HG02852 (cell line): ENCODE measurements around the gene ZFP62.
A peak's percentile ranks its signal among the peaks of the same experiment; 100 is the strongest.
"Not testable (repeated sequence)": the region's sequence is repeated elsewhere in the genome, so short reads cannot be mapped to it uniquely, and the experiment has no call there.

Experiments used
- ATAC-seq: cut with Tn5 transposase; IDR thresholded peaks from one replicate; pipeline ENCODE4 v1.9.1; 2021; ENCODE audit warnings: mild to moderate bottlenecking, moderate library complexity; ENCODE audit not compliant: unreplicated experiment

Gene ZFP62

DNA sequence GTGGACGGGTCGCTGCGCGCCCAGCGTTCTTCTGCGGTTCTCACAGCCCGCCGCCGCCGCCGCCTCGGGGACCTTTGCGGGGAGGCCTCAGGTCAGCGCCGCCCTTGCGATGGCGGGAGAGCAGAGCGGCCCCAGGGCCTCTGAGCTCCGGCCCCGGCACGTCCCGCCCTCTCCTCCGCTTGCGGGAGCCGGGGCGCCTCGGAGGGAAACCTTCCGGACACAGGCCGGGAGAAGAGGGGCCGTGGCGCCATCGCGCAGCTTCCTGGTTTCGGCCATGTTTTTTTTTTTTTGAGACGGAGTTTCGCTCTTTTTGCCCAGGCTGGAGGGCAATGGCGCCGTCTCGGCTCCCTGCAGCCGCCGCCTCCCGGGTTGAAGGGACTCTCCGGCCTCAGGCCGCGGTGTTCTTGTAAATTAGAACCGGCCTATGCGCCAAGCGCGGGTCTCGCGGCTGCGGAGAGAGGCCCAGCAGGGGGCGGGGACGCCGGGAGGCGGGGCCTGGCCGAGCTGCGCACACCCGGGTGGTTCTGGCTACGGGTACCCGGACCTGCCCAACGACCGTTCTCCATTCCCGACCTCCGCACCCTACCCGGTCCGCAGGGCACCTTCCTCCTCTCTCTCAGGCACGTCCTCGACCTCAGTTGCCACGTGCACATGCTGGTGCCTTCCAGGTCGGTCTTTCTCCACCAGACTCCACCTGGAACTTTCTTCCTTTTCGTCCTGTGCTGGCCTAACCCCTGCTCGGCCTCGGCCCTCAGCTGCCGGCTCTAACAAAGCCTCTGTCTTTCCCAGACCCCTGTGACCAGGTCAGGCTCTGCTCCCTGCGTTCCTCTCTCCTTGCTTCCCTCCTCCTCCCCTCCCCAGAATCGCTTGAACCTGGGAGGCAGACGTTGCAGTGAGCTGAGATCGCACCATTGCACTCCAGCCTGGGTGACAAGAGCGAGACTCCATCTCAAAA is 29.7 kb downstream of the ZFP62 start:
- peak; percentile 68 for ATAC-seq

DNA sequence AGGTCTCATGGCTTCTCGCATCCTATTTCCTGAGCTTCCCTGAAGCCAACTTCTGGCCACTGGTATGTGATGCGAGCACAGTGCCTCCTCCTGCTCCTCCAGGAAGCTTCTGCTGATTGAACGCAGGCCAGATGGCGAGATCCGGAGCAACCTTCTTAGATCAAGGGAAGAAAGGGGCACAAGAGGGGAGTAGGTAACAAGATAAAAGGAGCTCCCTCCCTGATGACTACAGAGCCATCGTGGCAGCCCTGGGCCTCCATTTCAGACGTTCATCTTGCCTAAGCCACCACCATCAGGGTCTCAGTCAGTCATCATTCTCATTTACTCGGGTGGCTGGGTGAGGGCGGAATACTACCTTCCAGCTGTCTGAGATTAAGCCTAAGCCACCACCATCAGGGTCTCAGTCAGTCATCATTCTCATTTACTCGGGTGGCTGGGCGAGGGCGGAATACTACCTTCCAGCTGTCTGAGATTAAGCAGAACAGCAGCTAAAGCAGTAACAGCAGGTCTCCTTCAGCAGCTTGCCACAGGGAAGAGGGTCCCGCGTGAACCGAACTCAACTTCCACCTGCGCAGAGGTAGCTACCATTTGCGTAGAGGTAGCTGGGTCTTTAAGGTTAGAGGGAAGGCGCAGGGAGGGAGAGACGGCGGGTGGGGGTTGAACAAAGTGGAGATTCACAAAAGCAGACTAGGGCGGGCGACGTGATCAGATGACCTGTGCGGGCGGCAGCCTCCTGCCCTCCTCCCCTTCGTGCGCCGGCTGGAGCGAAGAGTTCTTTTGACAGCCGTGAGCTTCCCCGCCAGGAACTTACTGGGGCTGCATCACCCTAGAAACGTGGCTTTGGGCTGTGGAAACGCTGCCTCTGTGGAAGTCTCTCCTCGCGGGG is 30.6 kb downstream of the ZFP62 start:
- peak; percentile 60 for ATAC-seq

DNA sequence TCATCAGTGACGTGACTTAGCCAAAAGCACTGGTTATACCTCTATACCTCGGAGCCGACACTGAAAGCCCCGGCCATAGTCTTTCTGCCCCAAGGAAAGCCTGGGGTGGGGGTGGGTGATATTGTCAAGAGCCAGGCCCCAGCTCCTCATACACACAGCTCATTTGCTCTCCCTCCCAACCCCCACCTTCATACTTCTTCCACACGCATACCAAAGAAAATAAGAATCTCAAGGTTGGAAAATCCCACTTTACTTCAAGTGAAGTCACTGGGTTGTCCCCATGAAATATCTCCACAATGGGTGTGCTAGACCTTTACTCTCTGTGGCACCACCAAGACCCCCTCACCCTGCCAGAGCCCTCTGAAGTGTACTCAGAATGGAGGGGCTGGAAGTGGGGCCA is 31.4 kb downstream of the ZFP62 start:
- no peak for ATAC-seq

DNA sequence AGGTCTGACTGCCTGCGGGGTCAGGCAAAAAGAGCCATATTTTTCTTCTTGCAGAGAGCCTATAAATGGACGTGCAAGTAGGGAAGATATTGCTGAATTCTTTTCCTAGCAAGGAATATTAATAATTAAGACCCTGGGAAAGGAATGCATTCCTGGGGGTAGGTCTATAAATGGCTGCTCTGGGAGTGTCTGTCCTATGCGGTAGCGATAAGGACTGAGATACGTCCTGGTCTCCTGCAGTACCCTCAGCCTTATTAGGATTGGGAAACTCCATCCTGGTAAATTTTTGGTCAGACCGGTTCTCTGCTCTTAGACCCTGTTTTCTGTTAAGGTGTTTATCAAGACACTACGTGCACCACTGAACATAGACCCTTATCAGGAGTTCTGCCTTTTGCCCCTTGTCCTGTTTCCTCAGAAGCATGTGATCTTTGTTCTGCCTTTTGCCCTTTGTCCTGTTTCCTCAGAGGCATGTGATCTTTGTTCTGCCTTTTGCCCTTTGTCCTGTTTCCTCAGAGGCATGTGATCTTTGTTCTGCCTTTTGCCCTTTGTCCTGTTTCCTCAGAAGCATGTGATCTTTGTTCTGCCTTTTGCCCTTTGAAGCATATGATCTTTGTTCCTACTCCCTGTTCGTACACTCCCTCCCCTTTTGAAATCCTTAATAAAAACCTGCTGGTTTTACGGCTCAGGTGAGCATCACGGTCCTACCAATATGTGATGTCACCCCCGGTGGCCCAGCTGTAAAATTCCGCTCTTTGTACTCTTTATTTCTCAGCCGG is 32.1 kb downstream of the ZFP62 start:
- not testable (repeated sequence) for ATAC-seq

DNA sequence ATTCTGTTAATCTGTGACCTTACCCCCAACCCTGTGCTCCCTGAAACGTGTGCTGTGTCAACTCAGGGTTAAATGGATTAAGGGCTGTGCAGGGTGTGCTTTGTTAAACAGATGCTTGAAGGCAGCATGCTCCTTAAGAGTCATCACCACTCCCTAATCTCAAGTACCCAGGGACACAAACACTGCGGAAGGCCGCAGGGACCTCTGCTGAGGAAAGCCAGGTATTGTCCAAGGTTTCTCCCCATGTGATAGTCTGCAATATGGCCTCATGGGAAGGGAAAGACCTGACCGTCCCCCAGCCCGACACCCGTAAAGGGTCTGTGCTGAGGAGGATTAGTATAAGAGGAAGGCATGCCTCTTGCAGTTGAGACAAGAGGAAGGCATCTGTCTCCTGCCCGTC is 33.7 kb downstream of the ZFP62 start:
- not testable (repeated sequence) for ATAC-seq

DNA sequence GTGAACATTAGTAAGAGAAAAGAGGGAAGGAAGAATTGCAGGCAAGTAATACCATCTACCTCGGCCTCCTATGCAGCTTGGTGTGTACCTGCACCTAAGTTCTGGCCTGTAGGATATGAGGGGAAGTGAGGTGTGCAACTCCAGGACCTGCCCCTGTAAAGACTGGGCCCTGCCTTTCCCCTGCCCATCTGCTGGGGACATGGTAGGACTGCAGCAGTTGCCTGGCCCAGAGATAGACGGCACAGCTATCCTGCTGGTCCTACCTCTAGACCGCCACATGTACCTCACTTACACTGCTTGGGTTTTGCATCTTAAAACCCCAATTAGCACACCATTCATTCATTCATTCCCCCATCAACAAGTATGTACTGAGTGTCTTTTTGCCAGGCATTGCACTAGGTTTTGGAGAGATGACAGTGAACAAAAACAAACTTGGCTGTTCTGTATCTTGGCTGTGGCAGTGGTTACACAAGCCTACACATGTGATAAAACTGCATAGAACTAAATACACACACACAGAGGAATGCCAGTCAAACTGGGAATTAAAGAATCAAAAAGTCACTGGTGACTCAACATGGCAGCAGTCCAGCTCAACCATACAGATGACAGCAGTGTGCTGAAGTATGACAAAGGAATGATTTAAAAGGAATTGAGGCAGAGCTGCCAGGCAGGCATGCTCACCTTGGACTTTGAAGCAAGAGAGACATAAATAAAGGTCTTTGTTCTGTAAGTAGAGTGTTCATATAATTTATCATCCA is 35.1 kb downstream of the ZFP62 start:
- ATAC-seq, result no peak

DNA sequence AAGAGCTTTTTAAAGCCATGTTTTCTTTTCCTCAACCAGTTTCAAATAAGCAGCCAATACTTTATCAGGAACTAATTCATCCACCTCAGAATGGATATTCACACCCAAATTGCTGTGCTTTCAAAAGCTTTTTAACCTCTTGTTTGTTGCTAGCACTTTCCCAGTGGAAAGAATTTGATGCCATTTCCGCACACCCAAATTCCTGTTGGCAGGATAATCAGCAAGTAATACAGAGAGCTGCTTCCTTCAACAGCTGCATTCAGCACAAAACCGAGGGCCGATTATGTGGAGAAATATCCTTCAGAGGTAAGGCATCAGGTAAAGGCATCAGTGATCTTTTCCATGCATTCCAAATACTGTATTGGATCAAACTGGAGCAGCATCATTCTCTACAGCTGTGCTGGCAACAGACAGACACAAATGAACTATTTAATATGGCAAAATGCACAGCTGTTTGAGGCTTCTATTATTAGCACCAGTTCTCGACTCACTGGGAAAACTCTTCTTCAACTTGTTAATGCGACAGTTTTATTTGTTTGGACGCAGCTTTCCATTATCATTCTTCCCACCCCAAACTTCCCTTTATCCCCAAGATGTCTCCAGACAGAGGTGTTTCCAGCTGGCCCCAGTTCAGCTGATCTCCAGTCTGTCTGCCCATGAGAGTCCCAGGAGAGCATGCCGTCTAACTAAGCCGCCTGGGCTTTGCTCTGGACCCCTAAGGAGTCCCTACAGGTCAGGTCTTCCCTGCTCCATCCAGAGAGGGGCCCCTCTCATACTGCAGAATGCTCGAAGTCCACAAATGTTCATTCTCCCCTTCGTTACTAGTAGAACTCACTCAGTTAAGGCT is 36.2 kb downstream of the ZFP62 start:
- ATAC-seq, result no peak

DNA sequence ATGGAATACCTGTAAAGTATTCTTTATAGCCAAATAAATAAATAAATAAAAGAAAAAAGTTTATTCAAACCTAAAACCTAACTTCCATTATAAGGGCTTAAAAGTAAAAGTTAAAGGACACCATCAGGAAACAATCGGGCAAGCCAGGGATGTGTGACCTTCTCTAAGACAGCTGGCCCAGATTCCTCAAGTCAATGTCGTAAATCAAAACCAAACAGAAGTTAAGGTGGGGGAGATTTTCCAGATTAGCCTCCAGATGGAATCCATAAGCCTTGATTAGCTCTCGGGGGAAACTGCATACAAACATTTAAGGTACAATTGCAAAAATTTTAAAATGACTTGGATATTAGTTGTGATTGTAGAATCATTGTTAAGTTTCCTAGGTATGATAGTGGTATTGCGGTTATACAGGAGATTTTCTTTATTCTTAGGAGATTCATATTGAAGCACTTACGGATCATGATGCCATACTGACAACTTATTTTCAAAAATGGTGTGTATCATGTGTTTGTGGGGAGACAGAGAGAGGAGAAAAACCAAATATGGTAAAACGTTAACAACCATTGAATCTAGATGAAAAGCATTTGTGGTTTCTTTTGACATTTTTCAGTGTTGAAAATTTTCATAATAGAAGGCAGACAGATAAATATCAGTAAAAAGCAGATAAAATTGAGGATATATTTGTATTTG is 37.0 kb downstream of the ZFP62 start:
- no peak for ATAC-seq

DNA sequence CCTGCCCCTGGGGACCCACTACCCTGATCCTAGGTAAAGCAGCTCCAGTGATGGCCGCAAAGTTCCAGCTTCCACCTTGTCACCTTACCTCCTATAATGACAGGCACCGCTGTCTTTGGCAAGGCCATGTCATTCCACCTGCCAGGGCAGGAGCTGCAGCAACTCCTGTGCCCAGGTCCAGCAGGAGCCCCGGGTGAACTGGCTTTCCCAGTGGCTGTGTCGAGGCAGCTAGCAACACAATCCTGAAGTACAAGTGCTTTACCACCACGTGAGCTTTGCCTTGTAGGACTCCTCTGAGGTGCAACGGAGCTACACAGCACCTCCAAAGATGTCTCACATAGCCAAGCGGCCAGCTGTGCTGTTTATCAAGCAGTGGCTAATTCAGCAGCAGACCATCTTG is 37.7 kb downstream of the ZFP62 start:
- no peak for ATAC-seq

DNA sequence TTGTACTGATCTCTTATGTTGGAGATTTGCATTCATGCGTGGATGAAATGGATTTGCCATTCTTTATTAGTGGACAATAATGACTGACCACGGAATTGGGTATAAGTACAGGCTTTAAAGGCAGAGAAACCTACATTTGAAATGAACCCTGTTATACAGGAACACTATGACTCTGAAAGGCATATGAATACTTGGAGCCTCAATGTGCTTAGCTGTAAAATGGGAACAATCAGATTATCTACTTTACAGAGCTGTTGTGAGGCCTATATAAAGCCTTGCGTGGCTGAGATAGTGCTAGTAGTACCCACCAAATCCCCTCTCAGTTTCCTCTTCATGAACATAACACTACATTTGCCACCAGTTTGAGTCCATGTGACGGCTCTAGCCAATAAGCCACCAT is 39.5 kb downstream of the ZFP62 start:
- no peak for ATAC-seq

DNA sequence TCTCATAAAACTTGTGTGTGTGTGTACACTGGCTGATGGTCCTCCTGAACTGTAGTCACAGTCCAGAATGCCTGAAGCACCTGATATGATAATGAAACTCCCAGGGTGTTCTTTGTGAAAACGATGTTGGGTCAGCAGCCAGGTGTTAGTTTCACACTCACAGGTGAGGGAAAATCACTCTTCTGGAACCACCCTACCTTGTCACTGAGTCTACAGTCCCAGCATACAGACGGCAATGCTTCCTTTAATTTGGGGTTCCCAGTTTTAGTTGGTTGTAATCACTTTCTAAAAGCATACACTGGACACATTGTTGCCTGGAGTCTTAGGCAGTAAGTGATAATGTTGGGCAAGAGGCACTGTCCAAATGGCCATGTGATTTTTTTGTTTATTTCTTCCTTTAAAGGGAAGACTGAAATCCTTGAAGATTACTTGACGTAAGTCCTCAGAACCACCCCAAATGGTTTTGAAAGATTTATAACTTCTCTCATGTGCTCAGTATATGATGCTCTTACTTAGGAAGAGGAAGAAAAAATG is 40.2 kb downstream of the ZFP62 start:
- ATAC-seq, result peak; percentile 85

DNA sequence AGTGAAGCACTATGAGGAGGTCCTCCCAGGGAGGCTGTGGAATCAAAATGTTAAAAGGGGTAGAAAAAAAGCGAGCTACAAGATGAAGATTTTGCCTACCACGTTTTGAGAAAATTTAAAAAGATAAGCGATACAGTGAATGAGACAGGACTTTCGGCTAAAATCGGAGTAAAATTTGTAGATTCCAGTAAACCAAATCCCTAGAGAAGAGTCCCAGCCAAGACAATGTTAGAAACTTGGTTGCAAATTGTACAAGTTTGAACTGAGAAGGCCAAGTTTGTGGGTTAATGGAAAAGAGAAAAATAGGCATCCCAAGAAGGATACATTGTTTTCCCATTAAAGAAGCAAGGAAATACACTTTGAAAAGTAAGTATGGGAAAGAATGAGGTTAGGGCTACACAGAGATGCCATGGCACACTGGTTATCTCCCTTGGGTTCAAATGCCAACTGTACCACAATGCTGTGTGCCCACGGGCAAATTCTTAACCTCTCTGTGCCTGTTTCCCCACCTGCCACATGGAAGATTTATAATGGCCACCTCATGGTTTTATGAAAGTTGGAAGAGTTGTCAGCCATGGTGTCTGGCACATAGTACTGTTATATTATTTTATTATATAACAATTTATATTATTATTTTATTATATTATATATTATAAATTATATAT is 42.3 kb downstream of the ZFP62 start:
- ATAC-seq, result no peak

DNA sequence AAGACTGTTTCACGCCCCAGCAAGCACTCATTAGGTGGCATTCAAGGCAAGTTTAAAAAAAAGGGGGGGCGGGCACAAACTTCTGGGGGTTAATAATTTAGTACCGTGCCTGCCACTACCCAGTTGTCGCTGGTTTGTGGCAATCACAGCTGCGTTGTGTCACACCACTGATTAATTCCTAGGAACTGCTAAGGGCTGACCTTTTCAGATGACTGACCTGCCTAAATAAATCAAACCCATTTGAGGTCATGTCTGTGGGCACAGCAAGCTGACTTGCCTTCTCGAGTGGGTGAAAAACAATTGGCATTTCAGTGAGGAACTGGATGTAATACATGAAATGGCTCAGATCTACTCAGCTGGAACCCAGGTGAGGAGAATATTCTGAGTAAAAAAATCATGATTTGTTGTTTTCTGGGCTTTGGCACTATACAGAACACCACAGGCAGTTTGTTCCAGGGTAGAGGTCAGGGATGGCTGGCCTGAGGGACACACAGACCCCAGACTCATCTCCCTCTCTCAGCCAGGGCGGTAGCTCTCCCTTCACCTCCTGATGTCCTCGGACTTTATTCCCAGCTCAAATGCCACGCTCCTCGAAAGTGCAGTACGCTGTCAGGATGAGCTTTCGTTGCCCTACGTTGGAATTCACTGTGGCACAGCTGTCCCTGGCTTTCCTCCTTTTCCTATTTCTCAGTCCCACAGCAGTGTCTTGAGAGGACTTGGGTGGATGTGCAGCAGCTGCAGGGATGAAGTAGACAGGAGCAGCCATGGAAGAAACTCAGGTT is 43.0 kb downstream of the ZFP62 start:
- ATAC-seq, result no peak

DNA sequence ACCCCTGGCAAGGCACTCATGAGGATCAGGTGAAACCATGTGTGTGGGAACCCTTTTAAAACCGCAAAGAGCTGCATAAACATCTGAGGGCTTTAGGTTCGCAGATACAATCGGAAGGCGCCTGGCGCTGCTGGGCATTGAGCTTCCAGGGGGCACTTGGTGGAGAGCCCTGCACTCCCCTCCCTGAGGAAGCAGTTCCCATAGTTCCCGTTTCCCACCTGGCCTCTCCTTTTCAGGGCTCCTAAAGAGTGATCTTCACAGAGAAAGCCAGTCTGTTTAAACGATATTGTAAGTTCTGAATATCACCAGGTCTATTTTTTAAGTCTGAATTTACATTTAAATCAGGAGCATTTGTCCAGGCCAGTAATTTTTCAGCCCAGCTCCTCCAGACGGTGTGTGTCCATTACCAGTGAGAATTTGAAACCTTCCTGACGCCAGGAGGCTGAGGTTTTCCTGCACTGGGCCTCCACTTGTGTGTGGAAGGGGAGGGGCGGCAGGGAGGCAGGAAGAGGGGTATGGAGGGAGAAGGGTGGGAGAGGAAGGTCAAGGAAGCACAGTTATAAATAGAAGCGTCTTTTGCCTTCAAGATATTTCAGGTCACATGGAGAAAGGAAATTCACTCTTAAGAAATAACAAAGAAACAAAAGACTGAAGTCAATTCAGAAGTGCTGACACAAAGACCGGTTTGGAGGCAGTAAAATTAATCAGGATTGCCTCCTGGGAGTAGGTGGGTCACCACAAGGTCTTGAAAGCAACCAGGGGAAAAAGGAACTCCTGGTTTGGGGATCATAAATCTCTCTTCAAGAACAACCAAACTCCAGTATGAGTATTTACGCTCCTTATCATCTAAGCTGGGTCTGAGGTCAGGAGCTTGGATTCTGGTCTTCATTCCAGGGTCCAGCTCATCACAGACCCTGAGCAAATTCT is 44.2 kb downstream of the ZFP62 start:
- ATAC-seq, result no peak

DNA sequence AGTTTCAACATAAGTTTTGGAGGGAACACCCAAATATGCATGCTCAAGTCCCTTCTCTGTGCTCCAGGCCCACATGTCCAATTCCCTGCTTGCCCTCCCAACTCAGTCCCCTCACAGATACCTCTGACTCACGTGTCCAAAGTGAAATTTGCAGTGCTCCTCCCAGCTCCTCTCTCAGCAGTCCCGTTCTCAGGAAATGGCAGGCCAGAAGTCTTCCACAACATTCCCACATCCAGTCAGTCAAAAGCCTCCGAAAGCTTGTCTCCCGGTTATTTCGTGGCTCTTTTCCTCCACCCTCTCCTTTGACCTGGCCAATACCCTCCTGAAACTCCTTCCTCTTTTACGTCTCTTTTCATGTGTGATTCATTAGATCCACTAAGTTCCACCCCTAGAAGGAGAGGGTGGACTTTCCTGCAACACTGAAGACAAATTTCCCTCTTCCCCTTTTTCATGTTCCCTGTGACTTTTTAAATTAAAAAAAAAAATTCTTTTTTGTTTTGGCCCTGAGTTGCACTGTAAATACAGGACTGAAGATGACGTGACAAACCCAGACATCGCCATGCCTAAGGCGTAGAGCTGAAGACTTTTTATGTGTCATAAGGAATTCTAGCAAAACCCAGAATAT is 45.7 kb downstream of the ZFP62 start:
- no peak for ATAC-seq

DNA sequence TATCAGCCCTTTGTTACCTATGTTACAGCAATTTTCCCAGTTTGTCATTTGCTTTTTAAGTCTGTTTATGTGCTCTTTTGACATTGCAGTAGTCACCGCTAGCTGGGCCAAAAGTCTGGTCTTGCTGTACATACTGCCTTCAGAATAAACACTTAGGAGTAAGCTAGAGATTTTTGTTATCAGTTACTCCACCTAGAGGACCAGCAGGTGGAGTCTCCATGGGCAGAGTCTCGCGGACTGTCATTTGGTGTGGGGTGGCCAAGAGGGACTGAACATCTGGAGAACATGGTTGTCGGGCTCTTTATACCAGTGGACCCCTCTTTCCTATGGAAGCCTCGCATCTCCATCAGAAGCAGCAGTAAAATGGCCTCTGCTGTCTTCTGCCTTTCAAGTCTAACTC is 47.7 kb downstream of the ZFP62 start:
- ATAC-seq, result no peak
